SK-N-SH (cell line): ENCODE results near the gene P2RY12. TPM values are rescaled to one million over a fixed set of nuclear protein-coding genes. Genes with fewer than 3 reads are reported as not detected.

Experiments used
- CTCF ChIA-PET: fragments of 300-600, 350-600 bp; formaldehyde crosslinking; extraction: SDS; loops from one replicate; lab custom pipeline; 2021; lab: Yijun Ruan, JAX
- POLR2A ChIA-PET: fragments of 350-600 bp; sonication (Branson Sonifier 250); formaldehyde crosslinking; extraction: SDS; loops from one replicate; lab custom pipeline; 2020; ENCODE audit warnings: antibody characterized with exemption, inconsistent platforms; lab: Yijun Ruan, JAX
- DNase-seq: peaks from one replicate; pipeline ENCODE4 v3.0.0; 2012
- H2AFZ ChIP-seq: fragments of 200-600 bp; sonication (generic); 2 replicates; pipeline ENCODE4 v1.8.1; 2016; ENCODE audit warnings: antibody characterized with exemption, mild to moderate bottlenecking, low read depth
- H3F3A ChIP-seq: fragments of 200-600 bp; sonication (generic); replicated peaks from 2 replicates; pipeline ENCODE3; 2016; ENCODE audit warnings: antibody characterized with exemption, mild to moderate bottlenecking; ENCODE audit not compliant: insufficient read depth
- H3K27ac ChIP-seq, 2 experiments: fragments of 200-500 bp in 1 of 2; fragments of 200-600 bp in 1 of 2; sonication (Bioruptor generic) in 1 of 2; sonication (generic), shearing (Covaris generic) in 1 of 2; 2 replicates each; pipeline versions ENCODE4 v1.5.1 to v1.6.1; 2014 to 2016; ENCODE audit warnings: low read depth in 2 of 2, inconsistent platforms in 1 of 2, low read length in 1 of 2, mild to moderate bottlenecking in 1 of 2, mixed read lengths in 1 of 2
- H3K27me3 ChIP-seq: fragments of 200-600 bp; sonication (generic), shearing (Covaris generic); 2 replicates; pipeline ENCODE4 v1.6.1; 2016; ENCODE audit warnings: mixed run types; ENCODE audit not compliant: insufficient read depth
- H3K36me3 ChIP-seq, 2 experiments: fragments of 200-500 bp in 1 of 2; fragments of 200-600 bp in 1 of 2; sonication (Bioruptor generic) in 1 of 2; sonication (generic) in 1 of 2; replicated peaks in 1 of 2; 2 replicates each; pipeline versions ENCODE3 to v1.5.1; 2014 to 2016; ENCODE audit warnings: low read length in 1 of 2, mild to moderate bottlenecking in 1 of 2; ENCODE audit not compliant: insufficient read depth in 2 of 2, control insufficient read depth in 1 of 2
- H3K4me1 ChIP-seq, 2 experiments: fragments of 200-500 bp in 1 of 2; fragments of 200-600 bp in 1 of 2; sonication (Bioruptor generic) in 1 of 2; sonication (generic), shearing (Covaris generic) in 1 of 2; 2 replicates each; pipeline versions ENCODE4 v1.5.1 to v1.6.1; 2014 to 2016; ENCODE audit warnings: low read depth in 1 of 2, low read length in 1 of 2, mixed run types in 1 of 2; ENCODE audit not compliant: insufficient read depth in 2 of 2, control insufficient read depth in 1 of 2
- H3K4me2 ChIP-seq: fragments of 200-600 bp; sonication (generic), shearing (Covaris generic); 2 replicates; pipeline ENCODE4 v1.6.1; 2017; ENCODE audit warnings: mixed run types
- H3K4me3 ChIP-seq, 2 experiments: fragments of 200-500 bp in 1 of 2; fragments of 200-600 bp in 1 of 2; sonication (Bioruptor generic) in 1 of 2; sonication (generic), shearing (Covaris generic) in 1 of 2; 2 replicates each; pipeline versions ENCODE4 v1.5.1 to v1.8.1; 2014 to 2016; ENCODE audit warnings: low read depth in 2 of 2, inconsistent platforms in 1 of 2, low read length in 1 of 2, mild to moderate bottlenecking in 1 of 2, mixed read lengths in 1 of 2, moderate library complexity in 1 of 2
- H3K79me2 ChIP-seq: fragments of 200-600 bp; sonication (generic); 2 replicates; pipeline ENCODE4 v1.8.1; 2017; ENCODE audit warnings: mild to moderate bottlenecking; ENCODE audit not compliant: insufficient read depth
- H3K9ac ChIP-seq: fragments of 200-600 bp; sonication (generic); 2 replicates; pipeline ENCODE4 v1.6.1; 2017; ENCODE audit warnings: mixed run types
- H3K9me2 ChIP-seq: fragments of 200-600 bp; sonication (generic); 2 replicates; pipeline ENCODE4 v1.6.1; 2017; ENCODE audit warnings: mixed run types
- H3K9me3 ChIP-seq: fragments of 200-600 bp; sonication (generic); 2 replicates; pipeline ENCODE4 v1.6.1; 2017; ENCODE audit warnings: mixed run types, mild to moderate bottlenecking, moderate library complexity
- H4K20me1 ChIP-seq: fragments of 200-600 bp; sonication (generic); 2 replicates; pipeline ENCODE4 v1.6.1; 2017; ENCODE audit warnings: mild to moderate bottlenecking, mixed run types; ENCODE audit not compliant: insufficient read depth
- CHD2 ChIP-seq: fragments of 150-350 bp; IDR thresholded peaks from 2 replicates; pipeline ENCODE4 v1.6.1; 2018; ENCODE audit warnings: low read length; ENCODE audit not compliant: partially characterized antibody
- CTCF ChIP-seq: fragments of 200-600 bp; sonication (generic); IDR thresholded peaks from 2 replicates; pipeline ENCODE4 v1.6.1; 2017; ENCODE audit warnings: antibody characterized with exemption, mild to moderate bottlenecking, moderate library complexity
- ELF1 ChIP-seq: IDR thresholded peaks from 2 replicates; pipeline ENCODE4 v1.4.0; 2012
- EZH2phosphoT487 ChIP-seq: fragments of 200-600 bp; sonication (generic); IDR thresholded peaks from 2 replicates; pipeline ENCODE4 v1.6.1; 2017; ENCODE audit warnings: low read depth, mixed run types, mild to moderate bottlenecking, antibody characterized with exemption, moderate library complexity, borderline replicate concordance
- FOSL2 ChIP-seq: IDR thresholded peaks from 2 replicates; pipeline ENCODE4 v1.4.0; 2012; ENCODE audit warnings: low read depth, mild to moderate bottlenecking, moderate library complexity, borderline replicate concordance
- FOXM1 ChIP-seq: IDR thresholded peaks from 2 replicates; pipeline ENCODE4 v1.4.0; 2012; ENCODE audit warnings: low read depth, mild to moderate bottlenecking
- GABPA ChIP-seq: IDR thresholded peaks from 2 replicates; pipeline ENCODE4 v1.4.0; 2012; ENCODE audit warnings: low read depth, mild to moderate bottlenecking
- IRF3 ChIP-seq: fragments of 150-350 bp; IDR thresholded peaks from 2 replicates; pipeline ENCODE4 v1.6.1; 2016; ENCODE audit warnings: mild to moderate bottlenecking, low read depth, low read length
- MXI1 ChIP-seq: IDR thresholded peaks from 2 replicates; pipeline ENCODE4 v1.6.1; 2012; ENCODE audit warnings: mild to moderate bottlenecking, low read depth, low read length, improper control_type of control experiment
- NFIC ChIP-seq: IDR thresholded peaks from 2 replicates; pipeline ENCODE4 v1.4.0; 2012; ENCODE audit warnings: borderline replicate concordance
- NRF1 ChIP-seq: IDR thresholded peaks from 2 replicates; pipeline ENCODE4 v1.6.1; 2012; ENCODE audit warnings: low read depth, mild to moderate bottlenecking, low read length
- PBX3 ChIP-seq: IDR thresholded peaks from 2 replicates; pipeline ENCODE4; 2012
- POLR2AphosphoS5 ChIP-seq: IDR thresholded peaks from 2 replicates; pipeline ENCODE4 v1.6.1; 2012; ENCODE audit warnings: low read depth, low read length
- SMC3 ChIP-seq: IDR thresholded peaks from 2 replicates; pipeline ENCODE4 v1.6.1; 2012; ENCODE audit warnings: low read depth, low read length, improper control_type of control experiment
- TAF1 ChIP-seq: IDR thresholded peaks from 2 replicates; pipeline ENCODE4 v1.6.1; 2012; ENCODE audit warnings: low read depth, mild to moderate bottlenecking, low read length, moderate library complexity, borderline replicate concordance
- TCF12 ChIP-seq: IDR thresholded peaks from 2 replicates; pipeline ENCODE4 v1.4.0; 2012
- TEAD4 ChIP-seq: IDR thresholded peaks from 2 replicates; pipeline ENCODE4 v1.4.0; 2012; ENCODE audit warnings: mild to moderate bottlenecking, borderline replicate concordance; ENCODE audit not compliant: insufficient read depth
- WGBS: methylation state at CpG from one replicate; pipeline ENCODE4 v1.1.6; 2017; ENCODE audit warnings: low lambda C conversion rate; 5-methylcytosine and 5-hydroxymethylcytosine counted together
- polyA plus RNA-seq, 3 experiments: library from polyadenylated mRNA; depleted of rRNA; stranded (reverse); fragments of >200 nt; gene quantifications; 2 replicates each; pipeline ENCODE4 v1.2.3, GENCODE V29; 2012
- TF ChIP-seq, protein P1 (sequence below): IDR thresholded peaks from 2 replicates; pipeline ENCODE4 v1.4.0; 2012; ENCODE audit warnings: low read depth

The P2RY12 gene
- polyA plus RNA-seq, 1 of the 3 experiments (the other 2 are of a cell fraction): not detected

DNA sequence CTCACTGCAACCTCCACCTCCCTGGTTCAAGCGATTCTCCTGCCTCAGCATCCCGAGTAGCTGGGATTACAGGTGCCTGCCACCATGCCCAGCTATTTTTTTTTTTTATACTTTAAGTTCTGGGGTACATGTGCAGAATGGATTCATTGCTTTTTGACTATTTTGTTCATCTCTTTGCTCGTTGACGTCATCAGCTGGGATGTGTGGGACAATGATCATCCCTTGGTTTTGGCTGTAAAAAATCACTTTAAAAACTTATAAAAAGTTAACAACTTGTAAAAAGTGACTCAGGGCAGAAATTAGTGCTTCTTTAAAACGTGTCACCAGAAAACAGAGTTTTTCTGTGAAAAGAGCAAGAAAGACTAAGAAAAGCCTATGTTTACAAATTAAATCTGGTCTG, 38.5 kb upstream of the P2RY12 start:
- CTCF ChIA-PET: no interaction called here
- DNase-seq: no peak
- TF ChIP-seq FOSL2: no peak
- no peak for TF ChIP-seq POLR2AphosphoS5
- no peak for TF ChIP-seq MXI1

GRCh38 chr3:151421938-151422337, 37.4 kb upstream of the P2RY12 start:
- no peak overlapping the region for H3K9ac ChIP-seq
- no peak overlapping the region for H3K4me3 ChIP-seq
- no peak overlapping the region for H3K4me2 ChIP-seq
- H3K9me2 ChIP-seq: no peaks in the 10 kb centered on the region
- H3K79me2 ChIP-seq: no peaks in the 10 kb centered on the region
- H3K9me3 ChIP-seq: no peaks in the 10 kb centered on the region
- no peaks in the 10 kb centered on the region for H3K27me3 ChIP-seq
- no peaks in the 10 kb centered on the region for H3K4me1 ChIP-seq
- H3K36me3 ChIP-seq: no peaks in the 10 kb centered on the region
- ChIA-PET POLR2A (no interaction called here), CTCF (no interaction called here)
- H3F3A ChIP-seq: no peaks in the 10 kb centered on the region
- H4K20me1 ChIP-seq: no peaks in the 10 kb centered on the region
- no peak overlapping the region for H2AFZ ChIP-seq
- DNase-seq: no peak
- H3K27ac ChIP-seq: no peak overlapping the region
- WGBS: 48% methylated on average over 4 of the region's 4 CpGs
- TF ChIP-seq ELF1 (no peak), GABPA (no peak), FOXM1 (no peak), TCF12 (no peak), CHD2 (no peak), SMC3 (no peak), NFIC (no peak), EZH2phosphoT487 (no peak), NRF1 (no peak), TEAD4 (no peak), PBX3 (no peak), CTCF (no peak), IRF3 (no peak), TAF1 (no peak), MXI1 (no peak)
- TF ChIP-seq, protein P1, sequence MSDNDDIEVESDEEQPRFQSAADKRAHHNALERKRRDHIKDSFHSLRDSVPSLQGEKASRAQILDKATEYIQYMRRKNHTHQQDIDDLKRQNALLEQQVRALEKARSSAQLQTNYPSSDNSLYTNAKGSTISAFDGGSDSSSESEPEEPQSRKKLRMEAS: no peak
- TF ChIP-seq, all 33 proteins: peak for 0

More for the DNA sequence above, 38.5 kb upstream of the P2RY12 start:
- no peaks in the 10 kb centered on the region for H3K27me3 ChIP-seq
- 50% methylated on average over 5 of the region's 5 CpGs for WGBS
- H2AFZ ChIP-seq: no peak overlapping the region
- H3K4me1 ChIP-seq: no peaks in the 10 kb centered on the region
- no peak overlapping the region for H3K4me2 ChIP-seq
- no peaks in the 10 kb centered on the region for H3K36me3 ChIP-seq
- no peaks in the 10 kb centered on the region for H3K9me2 ChIP-seq
- H3K4me3 ChIP-seq: no peak overlapping the region
- no peaks in the 10 kb centered on the region for H3K9me3 ChIP-seq
- H3K27ac ChIP-seq: no peak overlapping the region
- POLR2A ChIA-PET: no interaction called here
- no peaks in the 10 kb centered on the region for H4K20me1 ChIP-seq
- no peaks in the 10 kb centered on the region for H3F3A ChIP-seq
- H3K9ac ChIP-seq: no peak overlapping the region
- H3K79me2 ChIP-seq: no peaks in the 10 kb centered on the region
